A549 treated with ZK216348 at 1 μM for 4 hours (cell line): ENCODE measurements around the gene BCO1. TPM values are rescaled to one million over a fixed set of nuclear protein-coding genes. Genes with fewer than 3 reads are reported as not detected.

Experiments used
- total RNA-seq: library from RNA; stranded (reverse); fragments of 200-300 nt; extraction: Qiagen RNA extraction; gene quantifications from 5 replicates; pipeline ENCODE4 v1.2.3, GENCODE V29; 2022; ENCODE audit warnings: low read depth

Gene BCO1
- 0.80 to 1.7 TPM (median 1.2 TPM) in 5 replicates for total RNA-seq

GRCh38 chr16:81238296-81239011, at the start of gene BCO1:
TSS of gene BCO1 (plus strand) at chr16:81238689. CDS start at chr16:81238909, 220 bp downstream.

GRCh38 chr16:81314603-81315270, 76.2 kb downstream of the BCO1 start, which contains the start of gene GAN:
TSS of gene GAN (plus strand) at chr16:81314962. CDS start at chr16:81315114, 152 bp downstream.

Other genes starting within 250 kb of the BCO1 start
- 114 to 132 TPM (median 120 TPM) in 5 replicates for gene CMC2, start 231.8 kb upstream of the BCO1 start, total RNA-seq
- 62.7 to 149 TPM (median 68.8 TPM) in 5 replicates for gene CENPN, start 231.5 kb upstream of the BCO1 start, total RNA-seq
- 28.5 to 33.1 TPM (median 30.4 TPM) in 5 replicates for gene ATMIN, start 202.8 kb upstream of the BCO1 start, total RNA-seq
- gene C16orf46, start 161.5 kb upstream of the BCO1 start, total RNA-seq: 0.26 to 1.4 TPM (median 0.86 TPM) in 5 replicates
- 36.3 to 63.7 TPM (median 52.9 TPM) in 5 replicates for gene GCSH, start 142.3 kb upstream of the BCO1 start, total RNA-seq
- 1.5 to 3.3 TPM (median 2.5 TPM) in 5 replicates for gene GAN, start 76.3 kb downstream of the BCO1 start, total RNA-seq
- gene CMIP, start 206.1 kb downstream of the BCO1 start, total RNA-seq: 81.3 to 124 TPM (median 98.7 TPM) in 5 replicates